HepG2 (cell line): Measurements from ENCODE around the gene ATRIP. TPM values are rescaled to one million over a fixed set of nuclear protein-coding genes. Genes with fewer than 3 reads are reported as not detected.

Experiments
- AHR ChIP-seq: IDR thresholded peaks from 2 replicates; pipeline ENCODE4 v1.6.1; 2018; ENCODE audit warnings: missing genetic modification reagents, missing compliant biosample characterization
- ARID2 ChIP-seq: sonication (generic); formaldehyde crosslinking; IDR thresholded peaks from 2 replicates; pipeline ENCODE4 v1.8.1; 2022; ENCODE audit warnings: mild to moderate bottlenecking, missing genetic modification reagents, borderline replicate concordance
- CENPT ChIP-seq: sonication (generic); formaldehyde crosslinking; IDR thresholded peaks from 2 replicates; pipeline ENCODE4 v1.8.0; 2022; ENCODE audit warnings: low read depth, mild to moderate bottlenecking, moderate library complexity, missing genetic modification reagents
- ETV6 ChIP-seq: sonication (generic); formaldehyde crosslinking; conservative IDR thresholded peaks from 2 replicates; pipeline ENCODE4 v1.4.0; 2020; ENCODE audit warnings: missing genetic modification reagents
- HNRNPH1 ChIP-seq: fragments of 200-400 bp; formaldehyde crosslinking; optimal IDR thresholded peaks from 2 replicates; pipeline ENCODE3; 2017; ENCODE audit warnings: mild to moderate bottlenecking, low read depth, low read length
- HOXD1 ChIP-seq: sonication (generic); formaldehyde crosslinking; IDR thresholded peaks from 2 replicates; pipeline ENCODE4 v1.5.0; 2020; ENCODE audit warnings: missing genetic modification reagents
- MAFG ChIP-seq: sonication (generic); formaldehyde crosslinking; IDR thresholded peaks from 2 replicates; pipeline ENCODE4 v1.5.1; 2020; ENCODE audit warnings: mild to moderate bottlenecking, missing genetic modification reagents
- NFYB ChIP-seq: sonication (generic); formaldehyde crosslinking; IDR thresholded peaks from 2 replicates; pipeline ENCODE4 v1.4.0; 2020; ENCODE audit warnings: missing genetic modification reagents
- PITX1 ChIP-seq: sonication (generic); formaldehyde crosslinking; IDR thresholded peaks from 2 replicates; pipeline ENCODE4 v1.5.1; 2020; ENCODE audit warnings: mild to moderate bottlenecking, missing genetic modification reagents
- PRMT3 ChIP-seq: sonication (generic); formaldehyde crosslinking; IDR thresholded peaks from 2 replicates; pipeline ENCODE4 v1.8.1; 2022; ENCODE audit warnings: low read depth, mild to moderate bottlenecking, moderate library complexity, missing genetic modification reagents, borderline replicate concordance
- REXO4 ChIP-seq: sonication (generic); formaldehyde crosslinking; IDR thresholded peaks from 2 replicates; pipeline ENCODE4 v1.8.0; 2022; ENCODE audit warnings: missing genetic modification reagents, mild to moderate bottlenecking, borderline replicate concordance
- ZFP82 ChIP-seq: sonication (generic); formaldehyde crosslinking; IDR thresholded peaks from 2 replicates; pipeline ENCODE4 v1.5.1; 2020; ENCODE audit warnings: mild to moderate bottlenecking, missing genetic modification reagents, borderline replicate concordance
- ZNF263 ChIP-seq: sonication (generic); formaldehyde crosslinking; IDR thresholded peaks from 2 replicates; pipeline ENCODE4 v1.4.0; 2020; ENCODE audit warnings: missing genetic modification reagents
- ZNF329 ChIP-seq: sonication (generic); formaldehyde crosslinking; IDR thresholded peaks from 2 replicates; pipeline ENCODE4 v1.9.0; 2021; ENCODE audit warnings: low read depth, mild to moderate bottlenecking, missing genetic modification reagents
- ZNF335 ChIP-seq: sonication (generic); formaldehyde crosslinking; IDR thresholded peaks from 2 replicates; pipeline ENCODE4 v1.4.0; 2020; ENCODE audit warnings: missing genetic modification reagents
- ZNF841 ChIP-seq: sonication (generic); formaldehyde crosslinking; IDR thresholded peaks from 2 replicates; pipeline ENCODE4 v1.8.1; 2023; ENCODE audit warnings: missing genetic modification reagents, borderline replicate concordance
- polyA plus RNA-seq, 8 experiments: library from polyadenylated mRNA; depleted of rRNA in 3 of 8; stranded (reverse) in 7 of 8; unstranded in 1 of 8; fragments of >200 nt; fragmentation: Illumina TruSeq in 4 of 8; extraction: Trizol in 4 of 8; gene quantifications; 2 replicates each; pipeline versions ENCODE4 v1.2.1 to v1.2.3, GENCODE V29; 2011 to 2016; ENCODE audit warnings: low read depth in 4 of 8, missing spikeins in 1 of 8, mixed read lengths in 1 of 8; ENCODE audit not compliant: insufficient read depth in 1 of 8
- total RNA-seq, 5 experiments: library from RNA; depleted of rRNA; stranded (reverse); fragments of >200 nt; fragmentation: Illumina TruSeq; extraction: Trizol; gene quantifications; 2 replicates each; pipeline ENCODE4 v1.2.3, GENCODE V29; 2016; ENCODE audit warnings: low read depth in 1 of 5
- TF ChIP-seq, protein P1 (sequence below): sonication (generic); formaldehyde crosslinking; IDR thresholded peaks from 2 replicates; pipeline ENCODE4 v1.8.0; 2023; ENCODE audit warnings: mild to moderate bottlenecking, missing genetic modification reagents
- TF ChIP-seq, protein P2 (sequence below): sonication (generic); formaldehyde crosslinking; IDR thresholded peaks from 2 replicates; pipeline ENCODE4 v1.4.0; 2020; ENCODE audit warnings: mild to moderate bottlenecking, low read depth, missing genetic modification reagents
- TF ChIP-seq, protein P3 (sequence below): sonication (generic); formaldehyde crosslinking; IDR thresholded peaks from 2 replicates; pipeline ENCODE4 v1.5.1; 2020; ENCODE audit warnings: mild to moderate bottlenecking, moderate library complexity, missing genetic modification reagents
- TF ChIP-seq, protein P4 (sequence below): sonication (generic); formaldehyde crosslinking; IDR thresholded peaks from 2 replicates; pipeline ENCODE4 v1.5.0; 2020; ENCODE audit warnings: mild to moderate bottlenecking, missing genetic modification reagents

The ATRIP gene
- total and polyA plus RNA-seq, 2 of the 13 experiments (the other 11 are each of a cell fraction or from before 2014, with no cell fraction given), result 5.1 to 12.5 TPM

DNA sequence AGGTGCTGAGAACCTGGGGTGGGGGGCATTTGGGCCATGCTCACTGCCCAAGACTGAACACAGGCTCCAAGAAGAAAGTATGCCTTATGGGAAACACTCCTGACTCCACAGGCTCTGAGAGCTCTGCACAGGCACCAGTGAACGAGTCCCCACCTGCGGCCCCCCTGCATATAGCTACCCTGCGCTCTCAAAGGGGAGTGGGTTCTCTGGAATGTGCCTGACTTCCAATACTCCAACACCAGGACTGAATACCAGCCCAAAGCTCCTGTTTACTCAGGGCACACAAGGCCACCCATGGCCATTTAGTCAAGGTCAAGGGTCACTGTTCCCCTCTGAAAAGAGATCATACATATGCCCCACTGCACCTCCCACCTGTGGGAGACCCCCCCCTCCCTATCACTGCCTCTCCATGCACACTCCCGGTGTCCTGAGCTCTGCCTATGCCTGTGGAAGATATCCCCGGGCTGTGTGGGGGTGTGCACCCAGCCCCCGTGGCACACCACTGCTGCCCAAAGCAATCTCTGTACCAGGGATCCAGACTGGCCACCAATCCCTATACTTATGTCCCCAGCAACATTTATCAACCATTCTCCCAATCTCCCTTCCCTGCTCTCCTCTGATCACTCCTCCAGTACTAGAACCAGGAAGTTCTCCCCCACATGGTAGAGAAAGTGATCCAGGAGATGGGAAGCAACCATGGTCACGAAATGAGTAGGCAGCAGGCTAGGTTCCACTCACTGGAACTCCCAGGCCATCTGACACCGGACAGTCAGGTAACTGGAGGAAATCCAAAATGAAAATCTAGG is 15.1 kb upstream of the ATRIP start (continued):
- TF ChIP-seq ARID2 (CRISPR knock-in tag), result no peak
- TF ChIP-seq, protein P1, sequence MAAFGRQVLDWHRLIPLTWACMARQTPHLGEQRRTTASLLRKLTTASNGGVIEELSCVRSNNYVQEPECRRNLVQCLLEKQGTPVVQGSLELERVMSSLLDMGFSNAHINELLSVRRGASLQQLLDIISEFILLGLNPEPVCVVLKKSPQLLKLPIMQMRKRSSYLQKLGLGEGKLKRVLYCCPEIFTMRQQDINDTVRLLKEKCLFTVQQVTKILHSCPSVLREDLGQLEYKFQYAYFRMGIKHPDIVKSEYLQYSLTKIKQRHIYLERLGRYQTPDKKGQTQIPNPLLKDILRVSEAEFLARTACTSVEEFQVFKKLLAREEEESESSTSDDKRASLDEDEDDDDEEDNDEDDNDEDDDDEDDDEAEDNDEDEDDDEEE (CRISPR knock-in tag), result 0 out of 2 replicates have a peak, but pooled peaks have one; percentile 66
- no peak for TF ChIP-seq HNRNPH1
- no peak for TF ChIP-seq REXO4 (CRISPR knock-in tag)
- no peak for TF ChIP-seq ZFP82 (CRISPR knock-in tag)
- peak; percentile 60 for TF ChIP-seq ZNF335 (CRISPR knock-in tag)
- TF ChIP-seq PITX1, result peak; percentile 90
- TF ChIP-seq AHR (CRISPR knock-in tag), result no peak
- TF ChIP-seq NFYB, result no peak
- no peak for TF ChIP-seq ZNF841 (CRISPR knock-in tag)
- no peak for TF ChIP-seq ETV6
- no peak for TF ChIP-seq CENPT
- no peak for TF ChIP-seq ZNF329 (CRISPR knock-in tag)
- TF ChIP-seq HOXD1 (CRISPR knock-in tag), result peak; percentile 72; the same call in 1 of the 2 replicates
- TF ChIP-seq ZNF263, result 0 out of 2 replicates have a peak, but pooled peaks have one; percentile 9
- no peak for TF ChIP-seq PRMT3 (CRISPR knock-in tag)
- TF ChIP-seq, protein P2, sequence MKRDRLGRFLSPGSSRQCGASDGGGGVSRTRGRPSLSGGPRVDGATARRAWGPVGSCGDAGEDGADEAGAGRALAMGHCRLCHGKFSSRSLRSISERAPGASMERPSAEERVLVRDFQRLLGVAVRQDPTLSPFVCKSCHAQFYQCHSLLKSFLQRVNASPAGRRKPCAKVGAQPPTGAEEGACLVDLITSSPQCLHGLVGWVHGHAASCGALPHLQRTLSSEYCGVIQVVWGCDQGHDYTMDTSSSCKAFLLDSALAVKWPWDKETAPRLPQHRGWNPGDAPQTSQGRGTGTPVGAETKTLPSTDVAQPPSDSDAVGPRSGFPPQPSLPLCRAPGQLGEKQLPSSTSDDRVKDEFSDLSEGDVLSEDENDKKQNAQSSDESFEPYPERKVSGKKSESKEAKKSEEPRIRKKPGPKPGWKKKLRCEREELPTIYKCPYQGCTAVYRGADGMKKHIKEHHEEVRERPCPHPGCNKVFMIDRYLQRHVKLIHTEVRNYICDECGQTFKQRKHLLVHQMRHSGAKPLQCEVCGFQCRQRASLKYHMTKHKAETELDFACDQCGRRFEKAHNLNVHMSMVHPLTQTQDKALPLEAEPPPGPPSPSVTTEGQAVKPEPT (CRISPR knock-in tag), result 0 out of 2 replicates have a peak, but pooled peaks have one; percentile 0
- TF ChIP-seq, protein P3, sequence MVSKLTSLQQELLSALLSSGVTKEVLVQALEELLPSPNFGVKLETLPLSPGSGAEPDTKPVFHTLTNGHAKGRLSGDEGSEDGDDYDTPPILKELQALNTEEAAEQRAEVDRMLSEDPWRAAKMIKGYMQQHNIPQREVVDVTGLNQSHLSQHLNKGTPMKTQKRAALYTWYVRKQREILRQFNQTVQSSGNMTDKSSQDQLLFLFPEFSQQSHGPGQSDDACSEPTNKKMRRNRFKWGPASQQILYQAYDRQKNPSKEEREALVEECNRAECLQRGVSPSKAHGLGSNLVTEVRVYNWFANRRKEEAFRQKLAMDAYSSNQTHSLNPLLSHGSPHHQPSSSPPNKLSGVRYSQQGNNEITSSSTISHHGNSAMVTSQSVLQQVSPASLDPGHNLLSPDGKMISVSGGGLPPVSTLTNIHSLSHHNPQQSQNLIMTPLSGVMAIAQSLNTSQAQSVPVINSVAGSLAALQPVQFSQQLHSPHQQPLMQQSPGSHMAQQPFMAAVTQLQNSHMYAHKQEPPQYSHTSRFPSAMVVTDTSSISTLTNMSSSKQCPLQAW (CRISPR knock-in tag), result no peak
- TF ChIP-seq, protein P4, sequence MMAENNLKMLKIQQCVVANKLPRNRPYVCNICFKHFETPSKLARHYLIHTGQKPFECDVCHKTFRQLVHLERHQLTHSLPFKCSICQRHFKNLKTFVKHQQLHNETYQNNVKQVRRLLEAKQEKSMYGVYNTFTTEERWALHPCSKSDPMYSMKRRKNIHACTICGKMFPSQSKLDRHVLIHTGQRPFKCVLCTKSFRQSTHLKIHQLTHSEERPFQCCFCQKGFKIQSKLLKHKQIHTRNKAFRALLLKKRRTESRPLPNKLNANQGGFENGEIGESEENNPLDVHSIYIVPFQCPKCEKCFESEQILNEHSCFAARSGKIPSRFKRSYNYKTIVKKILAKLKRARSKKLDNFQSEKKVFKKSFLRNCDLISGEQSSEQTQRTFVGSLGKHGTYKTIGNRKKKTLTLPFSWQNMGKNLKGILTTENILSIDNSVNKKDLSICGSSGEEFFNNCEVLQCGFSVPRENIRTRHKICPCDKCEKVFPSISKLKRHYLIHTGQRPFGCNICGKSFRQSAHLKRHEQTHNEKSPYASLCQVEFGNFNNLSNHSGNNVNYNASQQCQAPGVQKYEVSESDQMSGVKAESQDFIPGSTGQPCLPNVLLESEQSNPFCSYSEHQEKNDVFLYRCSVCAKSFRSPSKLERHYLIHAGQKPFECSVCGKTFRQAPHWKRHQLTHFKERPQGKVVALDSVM, result no peak
- no peak for TF ChIP-seq MAFG (CRISPR knock-in tag)
